Inferior parietal cortex (tissue), 1 donor: ENCODE measurements around the gene MCM3AP.

Experiments
- DNase-seq: peaks from one replicate; pipeline ENCODE4 v3.0.0-alpha.2; 2016; ENCODE audit errors: extremely low spot score

The MCM3AP gene

GRCh38 chr21:46218906-46219590 is 66.4 kb downstream of the MCM3AP start:
- no peak for DNase-seq

- no peak for DNase-seq
These were observed 67.8 kb downstream of the MCM3AP start for GRCh38 chr21:46217511-46218196.

- no peak for DNase-seq
These were observed 69.2 kb downstream of the MCM3AP start for GRCh38 chr21:46216132-46216747.

- DNase-seq = no peak
These were observed 69.8 kb downstream of the MCM3AP start for GRCh38 chr21:46215436-46216131.

- DNase-seq = no peak
These were observed 70.7 kb downstream of the MCM3AP start for GRCh38 chr21:46214478-46215340.

- DNase-seq = no peak
These were observed 71.7 kb downstream of the MCM3AP start for GRCh38 chr21:46213620-46214286.

- no peak for DNase-seq
These were observed 72.5 kb downstream of the MCM3AP start for GRCh38 chr21:46212721-46213484.

- no peak for DNase-seq
These were observed 73.4 kb downstream of the MCM3AP start for GRCh38 chr21:46211786-46212720.

- DNase-seq = no peak
These were observed 74.0 kb downstream of the MCM3AP start for GRCh38 chr21:46211376-46211775.

GRCh38 chr21:46210378-46211136 is 74.9 kb downstream of the MCM3AP start:
- DNase-seq = no peak

GRCh38 chr21:46208761-46209721 is 76.4 kb downstream of the MCM3AP start:
- DNase-seq = no peak

- no peak for DNase-seq
These were observed 77.4 kb downstream of the MCM3AP start for GRCh38 chr21:46207920-46208591.

- no peak for DNase-seq
These were observed 78.1 kb downstream of the MCM3AP start for GRCh38 chr21:46207006-46207919.

- no peak for DNase-seq
These were observed 79.0 kb downstream of the MCM3AP start for GRCh38 chr21:46206163-46207005.
